Neural crest cell (in vitro differentiated cells): Measurements from ENCODE around the gene PGA4. TPM values are rescaled to one million over a fixed set of nuclear protein-coding genes. Genes with fewer than 3 reads are reported as not detected.
A peak's percentile ranks its signal among the peaks of the same experiment; 100 is the strongest.

Experiments
- DNase-seq: peaks from one replicate; pipeline ENCODE4 v3.0.0; 2021; ENCODE audit warnings: low read depth, mixed read lengths, low spot score
- H3K27ac Mint-ChIP-seq: one replicate; pipeline ENCODE4 v1.8.0; 2021; ENCODE audit warnings: mild to moderate bottlenecking, mixed read lengths; ENCODE audit not compliant: unreplicated experiment
- H3K27me3 Mint-ChIP-seq: 2 replicates; pipeline ENCODE4 v1.8.0; 2021; ENCODE audit warnings: low read depth, mild to moderate bottlenecking, mixed read lengths
- H3K36me3 Mint-ChIP-seq: 2 replicates; pipeline ENCODE4 v1.8.0; 2021; ENCODE audit warnings: low read depth, mild to moderate bottlenecking, mixed read lengths
- H3K4me1 Mint-ChIP-seq: 2 replicates; pipeline ENCODE4 v1.8.0; 2021; ENCODE audit warnings: mixed read lengths
- H3K4me3 Mint-ChIP-seq: one replicate; pipeline ENCODE4 v1.8.0; 2021; ENCODE audit warnings: mild to moderate bottlenecking, mixed read lengths
- H3K9me3 Mint-ChIP-seq: 2 replicates; pipeline ENCODE4 v1.8.0; 2021; ENCODE audit warnings: mixed read lengths
- total RNA-seq: library from RNA; stranded (reverse); gene quantifications from 2 replicates; pipeline ENCODE4 v1.2.1, GENCODE V29; 2021
- TF ChIP-seq, protein P1 (sequence below): fragments of 200-600 bp; sonication (generic); conservative IDR thresholded peaks from 2 replicates; pipeline ENCODE4 v1.5.0; 2021; ENCODE audit warnings: antibody characterized with exemption, mild to moderate bottlenecking

The PGA4 gene
- total RNA-seq, 1 donor from 2014 or later = not detected

DNA sequence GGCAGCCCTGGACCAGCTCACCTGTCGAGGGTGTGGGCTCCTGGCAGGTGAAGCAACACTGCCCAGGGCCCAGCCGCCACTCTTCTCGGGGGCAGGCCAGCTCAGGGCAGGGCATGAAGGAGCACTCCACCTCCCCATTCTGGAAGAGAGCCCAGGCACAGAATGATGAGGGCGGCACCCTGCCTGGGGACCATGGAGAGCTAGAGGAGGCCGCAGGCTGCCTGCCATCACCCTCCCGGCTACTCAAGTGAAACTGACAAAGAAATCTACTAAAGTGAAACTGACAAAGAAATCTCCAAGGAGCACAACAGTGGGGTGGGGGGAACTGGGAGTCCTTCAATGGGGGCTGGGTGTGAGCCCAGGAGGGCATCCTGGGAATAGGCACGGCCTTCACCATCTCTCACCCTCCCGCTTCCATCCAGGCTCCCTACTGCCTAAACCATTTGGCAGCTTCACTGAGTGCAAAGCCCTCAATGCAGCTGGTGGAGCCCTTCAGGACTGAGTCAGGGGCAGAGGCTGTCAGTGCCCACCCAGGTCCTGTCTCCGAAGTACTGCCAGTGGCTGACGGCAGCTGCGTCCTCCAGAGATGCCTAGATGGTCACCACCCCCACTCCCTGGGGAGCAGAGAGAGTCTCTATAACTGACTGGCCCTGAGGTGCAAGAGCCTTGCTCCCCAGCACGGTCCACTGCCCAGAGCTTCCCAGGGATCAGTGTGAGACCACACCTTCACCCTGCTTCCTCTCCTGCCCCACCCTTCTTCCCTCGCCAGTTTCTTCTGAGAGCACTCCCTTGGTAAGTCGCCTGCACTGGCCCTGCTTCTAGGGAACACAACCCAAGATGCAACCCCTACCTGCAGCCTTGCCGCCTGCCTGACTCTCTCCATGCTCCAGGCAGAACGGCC, 51.3 kb downstream of the PGA4 start:
- H3K27me3 Mint-ChIP-seq = no peaks in the 10 kb centered on the region
- no peaks in the 10 kb centered on the region for H3K9me3 Mint-ChIP-seq
- H3K4me1 Mint-ChIP-seq = peaks cover 8% of the 10 kb centered on the region
- no peaks in the 10 kb centered on the region for H3K36me3 Mint-ChIP-seq
- H3K27ac Mint-ChIP-seq = no peak overlapping the region
- no peak for DNase-seq
- TF ChIP-seq, protein P1, sequence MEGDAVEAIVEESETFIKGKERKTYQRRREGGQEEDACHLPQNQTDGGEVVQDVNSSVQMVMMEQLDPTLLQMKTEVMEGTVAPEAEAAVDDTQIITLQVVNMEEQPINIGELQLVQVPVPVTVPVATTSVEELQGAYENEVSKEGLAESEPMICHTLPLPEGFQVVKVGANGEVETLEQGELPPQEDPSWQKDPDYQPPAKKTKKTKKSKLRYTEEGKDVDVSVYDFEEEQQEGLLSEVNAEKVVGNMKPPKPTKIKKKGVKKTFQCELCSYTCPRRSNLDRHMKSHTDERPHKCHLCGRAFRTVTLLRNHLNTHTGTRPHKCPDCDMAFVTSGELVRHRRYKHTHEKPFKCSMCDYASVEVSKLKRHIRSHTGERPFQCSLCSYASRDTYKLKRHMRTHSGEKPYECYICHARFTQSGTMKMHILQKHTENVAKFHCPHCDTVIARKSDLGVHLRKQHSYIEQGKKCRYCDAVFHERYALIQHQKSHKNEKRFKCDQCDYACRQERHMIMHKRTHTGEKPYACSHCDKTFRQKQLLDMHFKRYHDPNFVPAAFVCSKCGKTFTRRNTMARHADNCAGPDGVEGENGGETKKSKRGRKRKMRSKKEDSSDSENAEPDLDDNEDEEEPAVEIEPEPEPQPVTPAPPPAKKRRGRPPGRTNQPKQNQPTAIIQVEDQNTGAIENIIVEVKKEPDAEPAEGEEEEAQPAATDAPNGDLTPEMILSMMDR = no peak
- no peak overlapping the region for H3K4me3 Mint-ChIP-seq

DNA sequence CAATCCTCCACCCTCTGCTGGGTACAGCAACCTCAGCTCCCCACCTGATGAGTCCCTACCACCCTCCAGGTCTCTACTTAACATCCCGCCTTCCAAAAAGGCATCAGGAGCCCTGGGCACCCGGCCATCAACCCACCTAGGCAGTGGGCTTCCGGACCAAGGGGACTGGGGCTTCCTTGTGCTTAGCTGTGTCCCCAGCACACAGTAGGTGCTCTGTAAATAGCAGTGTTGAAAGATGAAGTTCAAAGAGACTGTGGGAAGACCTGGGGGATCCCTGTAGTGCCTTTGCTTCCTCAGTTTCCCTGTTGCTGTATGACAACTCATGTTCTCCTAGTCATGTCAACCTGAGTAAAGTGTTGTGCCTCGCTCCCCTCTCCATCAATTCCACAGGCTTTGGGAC, 51.9 kb downstream of the PGA4 start:
- H3K27ac Mint-ChIP-seq = no peak overlapping the region
- H3K27me3 Mint-ChIP-seq = no peaks in the 10 kb centered on the region
- no peaks in the 10 kb centered on the region for H3K9me3 Mint-ChIP-seq
- peaks cover 8% of the 10 kb centered on the region for H3K4me1 Mint-ChIP-seq
- no peak for DNase-seq
- no peaks in the 10 kb centered on the region for H3K36me3 Mint-ChIP-seq
- TF ChIP-seq, protein P1 = no peak
- no peak overlapping the region for H3K4me3 Mint-ChIP-seq

DNA sequence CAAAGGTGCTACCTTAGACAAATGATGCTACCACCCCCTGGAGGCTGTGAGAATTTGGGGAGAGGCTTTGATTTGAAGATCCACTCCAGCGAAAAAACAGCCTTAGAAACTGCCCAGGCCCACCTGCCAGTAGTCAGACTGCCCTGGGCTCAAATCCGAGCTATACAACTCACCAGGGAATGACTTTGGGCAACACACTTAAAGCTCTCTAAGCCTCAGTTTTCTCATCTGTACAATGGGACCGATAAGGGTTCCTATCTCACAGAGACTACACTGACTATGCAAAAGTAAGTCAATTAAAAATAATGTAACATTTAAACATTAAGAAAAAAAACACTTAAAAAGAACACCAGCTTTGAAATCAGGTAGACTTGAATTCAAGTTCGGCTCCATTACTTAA, 53.0 kb downstream of the PGA4 start:
- no peak overlapping the region for H3K27ac Mint-ChIP-seq
- TF ChIP-seq, protein P1 = no peak
- H3K9me3 Mint-ChIP-seq = no peaks in the 10 kb centered on the region
- H3K4me3 Mint-ChIP-seq = no peak overlapping the region
- peaks cover 8% of the 10 kb centered on the region for H3K4me1 Mint-ChIP-seq
- no peaks in the 10 kb centered on the region for H3K27me3 Mint-ChIP-seq
- DNase-seq = no peak
- H3K36me3 Mint-ChIP-seq = no peaks in the 10 kb centered on the region

GRCh38 chr11:61277186-61278000, 55.2 kb downstream of the PGA4 start:
- TF ChIP-seq, protein P1 = no peak
- Mint-ChIP-seq H3K36me3 (peaks cover 7% of the 10 kb centered on the region), H3K27me3 (no peaks in the 10 kb centered on the region), H3K9me3 (no peaks in the 10 kb centered on the region), H3K4me3 (no peak overlapping the region), H3K27ac (no peak overlapping the region), H3K4me1 (peaks cover 11% of the 10 kb centered on the region)
- no peak for DNase-seq

DNA sequence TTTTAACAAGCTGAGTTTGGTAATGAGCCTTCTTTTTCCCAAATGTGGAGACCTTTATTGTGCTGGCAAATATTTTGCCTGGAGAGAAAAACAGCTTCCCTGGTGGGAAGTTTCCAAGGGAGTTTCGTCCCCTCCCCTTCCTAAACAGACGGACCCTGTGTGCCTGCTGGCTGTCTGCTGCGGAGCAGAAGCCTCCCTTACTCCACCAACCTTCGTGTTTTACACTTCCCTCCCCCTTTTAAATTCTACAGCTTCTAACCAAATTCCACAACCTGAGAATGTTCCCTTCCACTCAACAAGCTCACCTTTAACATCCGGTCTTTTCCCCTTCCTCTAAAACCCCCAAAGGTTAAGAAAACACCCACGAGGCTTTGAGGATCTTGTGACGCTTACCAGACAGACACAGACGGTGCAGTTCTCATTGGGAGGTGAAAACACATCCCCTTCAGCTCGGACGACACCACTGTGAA, 55.9 kb downstream of the PGA4 start:
- Mint-ChIP-seq H3K36me3 (peaks cover 10% of the 10 kb centered on the region), H3K9me3 (no peaks in the 10 kb centered on the region), H3K4me3 (no peak overlapping the region), H3K27ac (peak overlapping the region; percentile 30), H3K4me1 (peaks cover 11% of the 10 kb centered on the region), H3K27me3 (no peaks in the 10 kb centered on the region)
- TF ChIP-seq, protein P1 = no peak
- DNase-seq = no peak
